GM19452 (cell line): ENCODE data around the gene SYT14.
"Not testable (repeated sequence)": the region's sequence is repeated elsewhere in the genome, so short reads cannot be mapped to it uniquely, and the experiment has no call there.

ENCODE experiments used
- ATAC-seq: cut with Tn5 transposase; IDR thresholded peaks from one replicate; pipeline ENCODE4 v1.9.1; 2021; ENCODE audit not compliant: unreplicated experiment

Gene SYT14

GRCh38 chr1:209936125-209936524 is 1.9 kb upstream of the SYT14 start:
- no peak for ATAC-seq

- ATAC-seq: no peak
These were observed 7.4 kb downstream of the SYT14 start for GRCh38 chr1:209945377-209945776.

GRCh38 chr1:209948155-209948554 is 10.1 kb downstream of the SYT14 start:
- no peak for ATAC-seq

- ATAC-seq: no peak
These were observed 18.1 kb downstream of the SYT14 start for GRCh38 chr1:209956116-209956515.

GRCh38 chr1:209959623-209960022 is 21.6 kb downstream of the SYT14 start:
- no peak for ATAC-seq

- no peak for ATAC-seq
These were observed 22.9 kb downstream of the SYT14 start for GRCh38 chr1:209960926-209961325.

GRCh38 chr1:209962388-209962787 is 24.4 kb downstream of the SYT14 start:
- no peak for ATAC-seq

GRCh38 chr1:209962856-209963255 is 24.8 kb downstream of the SYT14 start:
- ATAC-seq: no peak

GRCh38 chr1:209965996-209966395 is 28.0 kb downstream of the SYT14 start:
- ATAC-seq: no peak

GRCh38 chr1:209978721-209979120 is 40.7 kb downstream of the SYT14 start:
- ATAC-seq: not testable (repeated sequence)

GRCh38 chr1:209983953-209984352 is 45.9 kb downstream of the SYT14 start:
- ATAC-seq: no peak

- no peak for ATAC-seq
These were observed 47.0 kb downstream of the SYT14 start for GRCh38 chr1:209985002-209985401.

- ATAC-seq: no peak
These were observed 50.7 kb downstream of the SYT14 start for GRCh38 chr1:209988706-209989105.

- no peak for ATAC-seq
These were observed 51.5 kb downstream of the SYT14 start for GRCh38 chr1:209989525-209989924.

- ATAC-seq: no peak
These were observed 55.2 kb downstream of the SYT14 start for GRCh38 chr1:209993061-209993830.

GRCh38 chr1:209996348-209996747 is 58.3 kb downstream of the SYT14 start:
- ATAC-seq: no peak

- no peak for ATAC-seq
These were observed 61.0 kb downstream of the SYT14 start for GRCh38 chr1:209999005-209999404.

- ATAC-seq: no peak
These were observed 63.7 kb downstream of the SYT14 start for GRCh38 chr1:210001751-210002150.

- ATAC-seq: no peak
These were observed 65.5 kb downstream of the SYT14 start for GRCh38 chr1:210003501-210003900.

- ATAC-seq: no peak
These were observed 72.1 kb downstream of the SYT14 start for GRCh38 chr1:210010161-210010560.

GRCh38 chr1:210021145-210021860 is 83.3 kb downstream of the SYT14 start:
- no peak for ATAC-seq

GRCh38 chr1:210022044-210022443 is 84.0 kb downstream of the SYT14 start:
- ATAC-seq: no peak
